ENCODE results near the gene ZMYND8.
"Not testable (repeated sequence)": the region's sequence is repeated elsewhere in the genome, so short reads cannot be mapped to it uniquely, and the experiment has no call there.

ZMYND8 gene

DNA sequence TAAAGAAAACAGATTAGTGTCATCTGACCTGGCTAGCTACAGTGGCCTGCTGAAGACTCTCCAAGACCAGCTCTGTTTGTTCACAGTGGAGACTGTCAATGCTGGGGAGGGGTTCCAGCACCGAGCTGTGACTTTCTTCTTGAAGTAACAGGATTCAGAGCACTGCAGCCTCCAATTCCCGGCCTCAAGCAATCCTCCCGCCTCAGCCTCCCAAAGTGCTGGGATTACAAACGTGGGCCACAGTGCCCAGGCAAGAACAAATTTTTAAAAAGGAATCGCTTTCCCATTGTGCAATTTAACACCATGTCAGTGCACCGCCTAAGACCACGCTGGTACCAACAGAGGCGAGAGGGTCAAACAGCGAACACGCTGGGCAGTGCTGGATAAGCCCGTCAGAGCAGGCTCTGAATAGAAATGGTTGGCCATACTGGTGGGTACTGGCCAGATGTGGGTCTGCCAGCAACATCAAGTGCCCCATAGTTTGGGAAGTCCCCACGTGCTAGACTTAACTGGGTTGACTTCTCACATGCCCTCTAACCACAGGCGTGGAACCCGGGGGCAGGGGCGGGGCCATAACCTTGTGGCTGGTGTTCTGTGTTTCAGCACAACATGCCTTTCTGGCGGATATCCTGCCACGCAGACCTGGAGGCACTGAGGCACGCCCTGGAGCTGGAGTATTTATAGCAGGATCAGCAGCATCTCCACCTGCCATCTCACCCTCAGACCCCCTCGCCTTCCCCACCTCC lies 168.9 kb downstream of the ZMYND8 start:
- DNase-seq (ENCODE audit: low read depth): no peak
- TF ChIP-seq, protein P1, sequence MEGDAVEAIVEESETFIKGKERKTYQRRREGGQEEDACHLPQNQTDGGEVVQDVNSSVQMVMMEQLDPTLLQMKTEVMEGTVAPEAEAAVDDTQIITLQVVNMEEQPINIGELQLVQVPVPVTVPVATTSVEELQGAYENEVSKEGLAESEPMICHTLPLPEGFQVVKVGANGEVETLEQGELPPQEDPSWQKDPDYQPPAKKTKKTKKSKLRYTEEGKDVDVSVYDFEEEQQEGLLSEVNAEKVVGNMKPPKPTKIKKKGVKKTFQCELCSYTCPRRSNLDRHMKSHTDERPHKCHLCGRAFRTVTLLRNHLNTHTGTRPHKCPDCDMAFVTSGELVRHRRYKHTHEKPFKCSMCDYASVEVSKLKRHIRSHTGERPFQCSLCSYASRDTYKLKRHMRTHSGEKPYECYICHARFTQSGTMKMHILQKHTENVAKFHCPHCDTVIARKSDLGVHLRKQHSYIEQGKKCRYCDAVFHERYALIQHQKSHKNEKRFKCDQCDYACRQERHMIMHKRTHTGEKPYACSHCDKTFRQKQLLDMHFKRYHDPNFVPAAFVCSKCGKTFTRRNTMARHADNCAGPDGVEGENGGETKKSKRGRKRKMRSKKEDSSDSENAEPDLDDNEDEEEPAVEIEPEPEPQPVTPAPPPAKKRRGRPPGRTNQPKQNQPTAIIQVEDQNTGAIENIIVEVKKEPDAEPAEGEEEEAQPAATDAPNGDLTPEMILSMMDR (IDR thresholded peaks at IDR 0.05; ENCODE audit: low read depth, low read length, missing control alignments): no peak
- H3K4me3 ChIP-seq (ENCODE audit: low read depth, low read length): no peak overlapping the region

- H3K4me3 ChIP-seq (ENCODE audit: low read depth, low read length): no peak overlapping the region
- DNase-seq (ENCODE audit: low read depth): no peak
- TF ChIP-seq, protein P1 (IDR thresholded peaks at IDR 0.05; ENCODE audit: low read depth, low read length, missing control alignments): no peak
Observed at GRCh38 chr20:47183367-47183766, 173.1 kb downstream of the ZMYND8 start.

GRCh38 chr20:47181056-47181862 lies 175.2 kb downstream of the ZMYND8 start:
- no peak overlapping the region for H3K4me3 ChIP-seq (ENCODE audit: low read depth, low read length)
- TF ChIP-seq, protein P1 (IDR thresholded peaks at IDR 0.05; ENCODE audit: low read depth, low read length, missing control alignments): no peak
- peak; percentile 37 for DNase-seq (ENCODE audit: low read depth)

GRCh38 chr20:47179267-47179666 lies 177.2 kb downstream of the ZMYND8 start:
- no peak overlapping the region for H3K4me3 ChIP-seq (ENCODE audit: low read depth, low read length)
- TF ChIP-seq, protein P1 (IDR thresholded peaks at IDR 0.05; ENCODE audit: low read depth, low read length, missing control alignments): no peak
- no peak for DNase-seq (ENCODE audit: low read depth)

GRCh38 chr20:47178851-47179250 lies 177.6 kb downstream of the ZMYND8 start:
- no peak for DNase-seq (ENCODE audit: low read depth)
- TF ChIP-seq, protein P1 (IDR thresholded peaks at IDR 0.05; ENCODE audit: low read depth, low read length, missing control alignments): no peak
- no peak overlapping the region for H3K4me3 ChIP-seq (ENCODE audit: low read depth, low read length)

DNA sequence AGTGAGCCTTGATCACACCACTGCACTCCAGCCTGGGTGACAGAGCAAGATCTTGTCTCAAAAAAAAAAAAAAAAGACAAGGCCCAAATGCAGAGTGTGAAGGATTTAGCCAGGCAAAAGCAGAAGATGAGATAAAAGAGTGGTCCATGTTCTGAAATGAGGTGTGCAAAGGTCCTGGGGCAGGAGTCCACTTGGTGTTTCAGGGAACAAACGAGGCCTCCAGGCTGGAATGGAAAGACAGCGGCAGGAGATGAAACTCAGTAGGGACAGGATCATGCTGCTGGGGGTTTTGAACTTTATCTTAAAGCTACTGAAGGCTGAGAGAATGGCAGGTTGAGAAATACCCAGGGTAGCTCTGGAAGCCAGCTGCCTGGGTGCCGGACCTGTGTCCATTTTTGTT lies 178.2 kb downstream of the ZMYND8 start:
- H3K4me3 ChIP-seq (ENCODE audit: low read depth, low read length): no peak overlapping the region
- TF ChIP-seq, protein P1 (IDR thresholded peaks at IDR 0.05; ENCODE audit: low read depth, low read length, missing control alignments): no peak
- DNase-seq (ENCODE audit: low read depth): no peak

- H3K4me3 ChIP-seq (ENCODE audit: low read depth, low read length); DNase-seq (ENCODE audit: low read depth): not testable (repeated sequence)
Observed at GRCh38 chr20:47176217-47176616, 180.3 kb downstream of the ZMYND8 start.
